Colonic mucosa (tissue), 4 donors: ENCODE data around the gene PSMB7. TPM values are rescaled to one million over a fixed set of nuclear protein-coding genes. Genes with fewer than 3 reads are reported as not detected.

Experiments
- DNase-seq: peaks from one replicate; pipeline ENCODE4 v3.0.0-alpha.2; 2020
- H3K27ac ChIP-seq: fragments of 200-600 bp; one replicate; pipeline ENCODE4 v1.8.0; 2021
- H3K27me3 ChIP-seq: fragments of 200-600 bp; one replicate; pipeline ENCODE4 v1.8.0; 2021
- H3K36me3 ChIP-seq: fragments of 200-600 bp; one replicate; pipeline ENCODE4 v1.8.0; 2021
- H3K4me1 ChIP-seq: fragments of 200-600 bp; one replicate; pipeline ENCODE4 v1.8.0; 2021; ENCODE audit warnings: mild to moderate bottlenecking
- H3K4me3 ChIP-seq: fragments of 200-600 bp; one replicate; pipeline ENCODE4 v1.8.0; 2021
- H3K9ac ChIP-seq, 2 donors: one replicate each; pipeline ENCODE4 v1.7.0; 2013; ENCODE audit warnings: control low read depth in 2 of 2, low read depth in 2 of 2, low read length in 2 of 2
- H3K9me3 ChIP-seq: fragments of 200-600 bp; one replicate; pipeline ENCODE4 v1.8.0; 2021
- CTCF ChIP-seq: fragments of 200-600 bp; IDR thresholded peaks from one replicate; pipeline ENCODE4 v1.8.0; 2022; ENCODE audit warnings: antibody characterized with exemption, mild to moderate bottlenecking
- intact Hi-C: fragments of 100-400 bp; cut with DNase I; formaldehyde crosslinking; loops from one replicate; pipeline ENCODE4 v1.14.1; 2022
- total RNA-seq, 2 donors: library from RNA; stranded (reverse); fragmentation: NEBNext Ultra II Directional in 1 of 2; extraction: Animal tissue kit (Norgen Biotek cat#: 25700) in 1 of 2; gene quantifications; one replicate each; pipeline ENCODE4 v1.2.1, GENCODE V29; 2021
- donor health status: healthy.
- donor health status: DM: no; HTN: no; CAD: no.
- donor health status: DM: no; HTN: no; CAD: no.

The PSMB7 gene
- total RNA-seq, 2 donors from 2014 or later, result 89.8 to 136 TPM

- H3K9me3 ChIP-seq, result no peaks in the 10 kb centered on the region
- H3K27me3 ChIP-seq, result no peaks in the 10 kb centered on the region
- no peak overlapping the region for H3K9ac ChIP-seq
- no peaks in the 10 kb centered on the region for H3K4me1 ChIP-seq
- DNase-seq, result no peak
- peaks cover 7% of the 10 kb centered on the region for H3K36me3 ChIP-seq
- H3K27ac ChIP-seq, result no peak overlapping the region
- H3K4me3 ChIP-seq, result no peak overlapping the region
- no peak for TF ChIP-seq CTCF
- intact Hi-C loops, result no loop called here
These were observed 15.8 kb downstream of the PSMB7 start for GRCh38 chr9:124399323-124399967.

GRCh38 chr9:124398191-124398935, 16.9 kb downstream of the PSMB7 start:
- TF ChIP-seq CTCF, result no peak
- no peak for DNase-seq
- H3K4me1 ChIP-seq, result no peaks in the 10 kb centered on the region
- H3K27ac ChIP-seq, result no peak overlapping the region
- H3K9me3 ChIP-seq, result no peaks in the 10 kb centered on the region
- no peak overlapping the region for H3K4me3 ChIP-seq
- H3K27me3 ChIP-seq, result no peaks in the 10 kb centered on the region
- intact Hi-C loops, result no loop called here
- no peak overlapping the region for H3K9ac ChIP-seq
- no peaks in the 10 kb centered on the region for H3K36me3 ChIP-seq

GRCh38 chr9:124395826-124396225, 19.4 kb downstream of the PSMB7 start:
- no peak for DNase-seq
- no peak overlapping the region for H3K4me3 ChIP-seq
- TF ChIP-seq CTCF, result no peak
- H3K36me3 ChIP-seq, result no peaks in the 10 kb centered on the region
- H3K9me3 ChIP-seq, result no peaks in the 10 kb centered on the region
- H3K9ac ChIP-seq, result no peak overlapping the region
- no peak overlapping the region for H3K27ac ChIP-seq
- intact Hi-C loops, result no loop called here
- peaks cover 10% of the 10 kb centered on the region for H3K4me1 ChIP-seq
- no peaks in the 10 kb centered on the region for H3K27me3 ChIP-seq

GRCh38 chr9:124394596-124394995, 20.6 kb downstream of the PSMB7 start:
- no peak for DNase-seq
- Histone ChIP-seq H3K9me3 (no peaks in the 10 kb centered on the region), H3K9ac (no peak overlapping the region), H3K4me3 (no peak overlapping the region), H3K27me3 (no peaks in the 10 kb centered on the region), H3K36me3 (no peaks in the 10 kb centered on the region), H3K4me1 (peaks cover 10% of the 10 kb centered on the region), H3K27ac (no peak overlapping the region)
- intact Hi-C loops, result no loop called here
- no peak for TF ChIP-seq CTCF

- Histone ChIP-seq H3K36me3 (no peaks in the 10 kb centered on the region), H3K9ac (no peak overlapping the region), H3K27ac (no peak overlapping the region), H3K9me3 (no peaks in the 10 kb centered on the region), H3K4me1 (peaks cover 10% of the 10 kb centered on the region), H3K4me3 (no peak overlapping the region), H3K27me3 (no peaks in the 10 kb centered on the region)
- intact Hi-C loops, result no loop called here
- no peak for TF ChIP-seq CTCF
- no peak for DNase-seq
These were observed 21.1 kb downstream of the PSMB7 start for GRCh38 chr9:124394167-124394566.
